Esophagus squamous epithelium (tissue), 4 donors: ENCODE results near the gene DCP1B.

Experiments used
- POLR2A ChIP-seq, 4 donors: fragments of 450-650 bp; IDR thresholded peaks; one replicate each; pipeline ENCODE4 v1.6.1; 2017; ENCODE audit warnings: antibody characterized with exemption in 4 of 4, mild to moderate bottlenecking in 4 of 4, moderate library complexity in 3 of 4
- TF ChIP-seq, protein P1 (sequence below), 6 experiments: fragments of 450-650 bp in 4 of 6; fragments of 200-600 bp in 2 of 6; sonication (generic) in 2 of 6; IDR thresholded peaks; one replicate each; pipeline ENCODE4 v1.5.1; 2016 to 2019; ENCODE audit warnings: antibody characterized with exemption in 6 of 6, mild to moderate bottlenecking in 4 of 6, moderate library complexity in 4 of 6

DNA sequence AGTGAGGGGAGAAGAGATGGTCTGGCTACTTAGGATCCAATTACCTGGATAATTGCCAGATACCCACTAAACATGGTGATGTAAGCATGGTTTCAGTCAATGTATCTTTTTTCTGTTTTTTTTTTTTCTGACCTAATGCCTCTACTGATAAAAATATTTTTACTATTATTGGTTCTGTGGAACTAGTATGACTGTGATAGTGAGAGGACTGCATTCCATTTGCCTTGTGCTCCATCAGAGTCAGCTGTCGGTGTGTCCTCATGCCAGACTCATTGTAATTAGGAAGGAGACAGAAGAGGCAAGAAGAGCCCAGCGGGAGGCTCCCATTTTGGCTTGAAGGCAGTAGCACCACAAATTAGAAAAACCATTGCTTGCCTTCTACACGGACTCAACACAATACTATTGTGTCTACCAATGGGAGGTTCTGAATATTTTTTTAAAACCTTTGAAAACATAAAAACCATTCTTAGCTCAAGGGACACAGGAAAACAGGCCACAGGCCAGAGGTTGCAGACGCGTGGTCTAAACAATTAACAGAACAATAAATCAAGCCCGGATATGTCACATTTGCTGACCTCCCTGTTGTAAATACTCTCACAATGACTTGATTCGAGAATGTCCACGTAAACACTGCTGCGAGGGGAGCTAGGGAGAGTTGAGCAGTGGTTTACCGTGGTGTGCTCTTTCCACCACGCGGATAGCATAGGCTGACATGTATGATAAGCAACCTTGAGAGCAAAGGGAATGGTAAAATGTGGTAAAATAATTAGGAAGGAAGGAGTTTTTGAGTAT, 13.5 kb upstream of the DCP1B start:
- TF ChIP-seq, protein P1, sequence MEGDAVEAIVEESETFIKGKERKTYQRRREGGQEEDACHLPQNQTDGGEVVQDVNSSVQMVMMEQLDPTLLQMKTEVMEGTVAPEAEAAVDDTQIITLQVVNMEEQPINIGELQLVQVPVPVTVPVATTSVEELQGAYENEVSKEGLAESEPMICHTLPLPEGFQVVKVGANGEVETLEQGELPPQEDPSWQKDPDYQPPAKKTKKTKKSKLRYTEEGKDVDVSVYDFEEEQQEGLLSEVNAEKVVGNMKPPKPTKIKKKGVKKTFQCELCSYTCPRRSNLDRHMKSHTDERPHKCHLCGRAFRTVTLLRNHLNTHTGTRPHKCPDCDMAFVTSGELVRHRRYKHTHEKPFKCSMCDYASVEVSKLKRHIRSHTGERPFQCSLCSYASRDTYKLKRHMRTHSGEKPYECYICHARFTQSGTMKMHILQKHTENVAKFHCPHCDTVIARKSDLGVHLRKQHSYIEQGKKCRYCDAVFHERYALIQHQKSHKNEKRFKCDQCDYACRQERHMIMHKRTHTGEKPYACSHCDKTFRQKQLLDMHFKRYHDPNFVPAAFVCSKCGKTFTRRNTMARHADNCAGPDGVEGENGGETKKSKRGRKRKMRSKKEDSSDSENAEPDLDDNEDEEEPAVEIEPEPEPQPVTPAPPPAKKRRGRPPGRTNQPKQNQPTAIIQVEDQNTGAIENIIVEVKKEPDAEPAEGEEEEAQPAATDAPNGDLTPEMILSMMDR (IDR thresholded peaks at IDR 0.05) = no peak
- TF ChIP-seq POLR2A (IDR thresholded peaks at IDR 0.05) = no peak
